Measurements from ENCODE around the gene G2E3. TPM values are rescaled to one million over a fixed set of nuclear protein-coding genes. Genes with fewer than 3 reads are reported as not detected.

Gene G2E3
- total RNA-seq, 1 experiment from 2014 or later, result 43.8 TPM

DNA sequence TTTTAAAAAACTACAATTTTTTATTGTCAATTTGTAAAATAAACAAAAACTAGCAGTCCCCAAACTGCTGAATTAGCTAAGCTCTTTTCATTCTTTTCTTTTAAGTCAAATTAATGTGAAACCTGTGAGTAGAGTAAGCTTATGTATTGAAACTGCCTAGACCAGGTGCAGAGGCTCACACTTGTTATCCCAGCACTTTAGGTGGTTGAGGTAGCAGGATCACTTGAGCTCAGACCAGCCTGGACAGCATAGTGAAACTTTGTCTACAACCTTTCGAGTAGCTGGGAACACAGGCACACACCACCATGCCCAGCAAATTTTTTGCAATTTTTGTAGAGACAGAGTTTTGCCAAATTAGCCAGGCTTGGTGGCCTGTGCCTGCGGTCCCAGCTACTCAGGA lies 89.5 kb downstream of the G2E3 start:
- no peak for DNase-seq (ENCODE audit: low spot score)

DNA sequence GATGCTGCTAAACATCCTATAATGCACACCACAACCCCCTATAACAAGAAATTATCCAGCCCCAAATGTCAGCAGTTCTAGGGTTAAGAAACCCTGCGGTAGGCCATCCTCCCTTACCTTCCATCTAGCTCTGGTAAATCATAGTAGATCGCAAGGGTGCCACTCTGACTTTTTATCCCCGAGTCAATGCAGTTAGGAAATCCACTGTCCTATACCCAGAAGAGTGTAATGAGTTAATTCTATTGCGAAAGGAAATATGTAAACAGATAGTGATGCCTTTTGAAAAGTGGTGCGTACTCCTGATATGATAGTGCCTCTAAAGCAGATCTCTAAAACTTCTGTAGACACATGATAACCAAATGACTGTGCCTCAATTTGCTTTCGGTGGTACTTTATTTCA lies 93.0 kb downstream of the G2E3 start:
- DNase-seq (ENCODE audit: low spot score), result no peak

DNA sequence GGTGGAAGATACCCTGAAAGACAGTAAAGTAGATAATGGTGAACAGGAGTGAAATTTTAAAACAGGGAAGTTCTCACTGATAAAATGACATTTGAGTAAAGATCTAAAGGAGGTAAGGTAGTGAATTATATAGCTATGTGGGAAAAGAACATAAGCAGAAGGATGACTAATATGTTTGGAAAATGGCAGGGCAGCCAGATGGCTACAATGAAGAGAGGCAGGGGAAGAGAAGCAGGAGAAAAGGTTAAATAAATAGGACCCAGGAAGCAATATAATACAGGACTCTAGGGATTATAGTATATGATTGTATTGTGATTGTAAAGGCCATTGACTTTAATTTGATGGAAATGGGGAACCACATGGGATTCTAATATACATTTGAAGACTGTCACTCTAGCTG lies 96.2 kb downstream of the G2E3 start:
- no peak for DNase-seq (ENCODE audit: low spot score)

DNA sequence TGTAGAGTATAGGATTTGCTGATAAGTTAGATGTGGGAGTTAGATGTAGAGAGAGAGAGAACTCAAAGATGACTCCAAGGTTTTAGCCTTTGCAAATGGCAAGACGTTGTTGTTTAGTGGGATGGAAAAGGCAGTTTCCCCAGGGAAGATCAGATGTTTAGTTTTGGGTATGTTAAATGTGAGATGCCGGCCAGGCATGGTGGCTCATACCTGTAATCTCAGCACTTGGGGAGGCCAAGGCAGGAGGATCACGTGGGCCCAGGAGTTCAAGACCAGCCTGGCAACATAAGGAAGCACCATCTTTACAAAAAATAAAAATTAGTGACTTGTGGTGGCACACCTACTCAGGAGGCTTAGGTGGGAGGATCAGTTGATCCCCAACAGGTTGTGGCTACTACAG lies 96.7 kb downstream of the G2E3 start:
- no peak for DNase-seq (ENCODE audit: low spot score)

DNA sequence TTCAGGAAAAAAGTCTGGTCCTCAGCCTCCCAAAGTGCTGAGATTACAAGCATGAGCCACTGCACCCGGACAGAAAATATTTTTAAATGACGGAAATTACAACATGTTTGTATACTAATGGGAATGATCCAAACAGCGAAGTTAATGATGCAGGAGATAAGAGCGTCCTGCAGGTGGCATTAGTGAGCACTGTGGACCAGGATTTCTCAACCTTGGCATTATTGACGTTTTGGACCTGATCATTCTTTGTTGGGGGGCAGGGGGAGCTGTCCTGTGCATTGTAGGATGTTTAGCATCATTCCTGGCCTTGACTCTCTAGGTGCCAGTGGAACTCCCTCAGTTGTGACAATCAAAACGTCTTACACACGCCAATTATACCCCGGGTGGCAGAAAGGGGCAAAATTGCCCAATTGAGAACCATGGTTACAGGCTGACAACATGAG lies 97.3 kb downstream of the G2E3 start:
- DNase-seq (ENCODE audit: low spot score), result peak; percentile 11

DNA sequence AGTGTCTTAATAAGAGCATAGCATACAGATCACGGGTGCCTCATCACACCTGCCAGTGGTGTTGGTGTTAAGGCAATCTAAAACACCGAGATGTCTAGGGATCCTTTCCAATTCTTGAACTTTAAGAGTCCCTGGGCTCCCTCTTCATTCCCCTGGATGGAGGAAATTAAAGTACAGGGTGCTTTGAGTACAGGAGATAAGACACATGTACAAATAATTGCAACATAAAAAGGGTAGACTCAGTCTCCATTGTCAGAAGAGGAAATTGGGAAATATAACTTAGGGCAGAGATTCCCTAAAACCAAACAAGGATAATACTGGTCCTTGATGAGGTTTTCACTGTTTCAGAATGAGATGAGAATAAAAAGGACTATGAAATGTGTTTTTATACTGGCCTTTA lies 98.1 kb downstream of the G2E3 start:
- no peak for DNase-seq (ENCODE audit: low spot score)

DNA sequence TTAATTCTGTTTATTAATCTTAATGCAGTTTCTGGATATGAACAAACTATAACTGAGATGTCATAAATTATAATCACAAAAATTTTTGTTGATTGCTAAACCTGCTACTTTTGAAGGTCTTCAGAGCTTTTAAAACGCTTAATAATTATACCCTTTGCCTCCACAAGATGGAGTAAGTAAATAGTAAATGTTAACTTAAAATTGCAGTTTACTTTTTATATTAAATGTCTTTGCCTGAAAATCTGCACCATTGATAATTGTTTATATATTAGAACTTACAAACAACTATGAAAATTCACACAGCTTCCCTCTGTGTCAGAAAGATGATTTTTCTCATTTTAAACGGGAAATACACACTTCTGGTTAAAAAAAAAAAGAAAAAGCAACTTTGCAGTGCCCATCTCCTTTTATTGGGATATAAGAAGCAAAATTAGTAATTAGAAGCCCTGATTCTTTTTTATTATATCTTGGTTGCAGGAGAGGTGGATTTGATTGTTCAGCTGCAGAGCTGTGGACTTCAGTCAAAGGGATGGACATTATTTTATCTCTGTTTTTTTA lies 98.7 kb downstream of the G2E3 start:
- peak; percentile 0 for DNase-seq (ENCODE audit: low spot score)

DNA sequence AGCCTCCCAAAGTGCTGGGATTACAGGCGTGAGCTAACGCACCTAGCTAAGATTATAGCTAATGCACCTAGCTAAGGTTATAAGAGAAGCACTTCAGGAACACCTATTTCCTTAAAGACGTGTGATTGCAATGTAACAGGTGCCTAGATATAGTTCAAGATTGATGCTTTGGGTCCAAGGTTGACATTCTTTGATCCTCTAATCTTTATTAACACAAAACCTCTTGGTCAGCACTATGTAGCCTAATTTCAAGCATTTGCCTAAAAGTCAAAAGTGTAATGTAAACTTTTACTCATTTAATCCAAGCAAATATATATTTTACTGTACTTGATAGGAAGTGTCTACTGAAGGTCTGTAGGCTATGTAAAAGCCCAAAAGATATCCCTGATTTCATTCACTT lies 99.7 kb downstream of the G2E3 start:
- no peak for DNase-seq (ENCODE audit: low spot score)

DNA sequence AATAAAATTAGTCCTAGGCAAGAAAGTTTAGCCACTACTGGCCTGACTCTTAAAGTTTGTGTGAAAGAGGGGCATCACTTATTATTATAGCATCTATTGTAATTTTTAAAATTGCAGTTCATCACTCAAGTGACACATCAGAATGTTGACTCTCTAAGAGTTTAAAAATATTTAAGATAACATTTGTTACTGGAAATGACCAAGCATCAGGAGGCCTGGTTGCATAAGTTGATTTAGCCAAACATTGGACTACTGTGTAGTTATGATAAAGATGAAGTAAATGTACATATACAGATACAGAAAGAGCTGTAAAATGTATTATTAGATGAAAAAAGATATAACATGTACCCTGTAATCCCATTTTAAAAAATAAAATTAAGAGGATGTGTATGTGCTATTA lies 110.6 kb downstream of the G2E3 start:
- DNase-seq (ENCODE audit: low spot score), result no peak

Other genes starting within 250 kb of the G2E3 start
- 50.0 and 60.6 TPM in 2 replicates for gene SCFD1, start 63.2 kb downstream of the G2E3 start, total RNA-seq (2014; rRNA removed; shearing (Covaris generic))